Renal cortex interstitium (tissue), 11 donors: ENCODE measurements around the gene UCN. TPM values are rescaled to one million over a fixed set of nuclear protein-coding genes. Genes with fewer than 3 reads are reported as not detected.
"Not testable (repeated sequence)": the region's sequence is repeated elsewhere in the genome, so short reads cannot be mapped to it uniquely, and the experiment has no call there.

Source experiments
- DNase-seq, 11 donors: peaks; one replicate each; pipeline ENCODE4 v3.0.0-alpha.2; 2013; ENCODE audit warnings: low read depth in 9 of 11, low spot score in 4 of 11; ENCODE audit errors: extremely low read depth in 1 of 11
- polyA plus RNA-seq, 3 donors: library from polyadenylated mRNA; unstranded; fragments of 120-200 nt; gene quantifications; one replicate each; pipeline ENCODE4 v1.2.1, GENCODE V29; 2013; ENCODE audit not compliant: insufficient read length in 3 of 3

The UCN gene
- polyA plus RNA-seq, 3 donors, result 0.56 to 1.1 (median 0.82) TPM

DNA sequence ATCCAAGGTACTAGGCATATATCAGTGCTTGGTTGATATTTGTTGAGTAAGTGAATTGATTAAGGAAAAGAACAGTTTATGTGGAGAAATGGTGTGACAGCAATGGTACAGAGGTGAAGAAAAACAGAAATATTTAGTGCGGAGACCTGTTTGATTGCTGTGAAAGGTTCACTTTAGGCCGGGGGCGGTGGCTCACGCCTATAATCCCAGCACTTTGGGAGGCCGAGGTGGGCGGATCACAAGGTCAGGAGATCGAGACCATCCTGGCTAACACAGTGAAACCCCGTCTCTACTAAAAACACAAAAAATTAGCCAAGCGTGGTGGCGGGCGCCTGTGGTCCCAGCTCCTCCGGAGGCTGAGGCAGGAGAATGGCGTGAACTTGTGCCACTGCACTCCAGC, 39.9 kb downstream of the UCN start:
- not testable (repeated sequence) for DNase-seq

- DNase-seq, result no peak
Measured at GRCh38 chr2:27265536-27265870, 42.7 kb downstream of the UCN start.

DNA sequence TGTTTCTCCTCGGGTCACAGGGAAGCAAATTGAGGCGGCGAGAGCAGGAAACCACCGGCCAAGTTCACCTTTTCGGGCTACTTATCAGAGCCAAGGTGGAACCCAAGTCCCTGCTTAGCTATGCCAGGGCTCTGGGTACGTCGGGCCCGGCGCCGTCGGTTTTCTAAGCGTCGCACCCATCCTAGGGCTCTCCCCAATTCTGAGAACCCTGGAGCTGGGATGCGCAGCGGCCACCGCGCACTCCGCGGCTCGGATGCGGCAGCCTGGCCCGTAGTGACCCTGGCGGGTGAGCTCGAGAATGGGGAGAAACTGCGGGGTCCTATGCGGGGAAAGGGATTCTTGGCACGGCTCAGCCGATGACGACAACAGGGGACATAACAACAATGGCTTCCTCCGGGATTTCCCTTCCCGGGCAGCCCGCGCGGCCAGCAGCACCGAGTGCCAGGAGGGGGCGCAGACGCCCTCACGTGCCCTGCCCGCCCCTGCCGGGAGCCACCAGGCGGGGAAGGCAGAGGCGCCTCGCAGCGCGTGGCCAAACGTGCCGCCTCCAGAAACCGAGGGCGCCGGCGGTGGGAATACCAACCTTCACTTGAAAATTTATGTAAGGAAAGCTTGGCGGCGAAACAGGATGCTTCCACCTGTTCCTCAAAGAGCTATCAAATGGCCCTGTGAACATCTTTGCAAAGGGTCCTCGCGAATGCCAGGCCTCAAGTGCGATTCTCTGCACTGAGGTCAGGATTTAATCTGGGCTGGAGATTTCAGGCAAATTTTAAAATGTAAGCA, 43.3 kb downstream of the UCN start:
- peak in 5 of 11 donors; percentile 56 to 76 (median 65) for DNase-seq

DNA sequence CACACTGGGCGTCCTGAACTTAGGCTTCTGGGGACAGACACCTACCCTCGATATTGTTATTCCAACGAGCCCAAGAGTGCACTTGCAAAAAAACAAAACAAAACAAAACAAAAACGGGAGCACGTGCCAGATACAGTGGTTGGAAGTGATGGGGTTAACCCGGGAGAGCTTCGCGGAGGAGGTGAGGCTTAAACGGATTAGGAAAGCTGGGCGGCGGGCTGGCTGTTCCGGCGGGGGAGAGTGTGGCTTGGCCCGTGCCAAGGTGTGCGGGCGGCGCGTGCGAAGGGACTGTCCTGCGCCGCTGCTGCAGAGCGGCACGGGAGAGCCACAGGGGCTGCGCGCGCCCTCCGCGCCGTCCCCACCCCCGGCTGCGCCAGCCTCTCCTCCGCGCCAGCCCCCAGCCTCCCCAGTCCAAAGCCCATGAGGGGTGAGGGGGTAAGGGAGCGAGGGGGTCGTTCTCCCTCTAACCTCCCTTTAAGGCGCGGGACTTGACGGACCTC, 43.9 kb downstream of the UCN start:
- DNase-seq, result no peak

DNA sequence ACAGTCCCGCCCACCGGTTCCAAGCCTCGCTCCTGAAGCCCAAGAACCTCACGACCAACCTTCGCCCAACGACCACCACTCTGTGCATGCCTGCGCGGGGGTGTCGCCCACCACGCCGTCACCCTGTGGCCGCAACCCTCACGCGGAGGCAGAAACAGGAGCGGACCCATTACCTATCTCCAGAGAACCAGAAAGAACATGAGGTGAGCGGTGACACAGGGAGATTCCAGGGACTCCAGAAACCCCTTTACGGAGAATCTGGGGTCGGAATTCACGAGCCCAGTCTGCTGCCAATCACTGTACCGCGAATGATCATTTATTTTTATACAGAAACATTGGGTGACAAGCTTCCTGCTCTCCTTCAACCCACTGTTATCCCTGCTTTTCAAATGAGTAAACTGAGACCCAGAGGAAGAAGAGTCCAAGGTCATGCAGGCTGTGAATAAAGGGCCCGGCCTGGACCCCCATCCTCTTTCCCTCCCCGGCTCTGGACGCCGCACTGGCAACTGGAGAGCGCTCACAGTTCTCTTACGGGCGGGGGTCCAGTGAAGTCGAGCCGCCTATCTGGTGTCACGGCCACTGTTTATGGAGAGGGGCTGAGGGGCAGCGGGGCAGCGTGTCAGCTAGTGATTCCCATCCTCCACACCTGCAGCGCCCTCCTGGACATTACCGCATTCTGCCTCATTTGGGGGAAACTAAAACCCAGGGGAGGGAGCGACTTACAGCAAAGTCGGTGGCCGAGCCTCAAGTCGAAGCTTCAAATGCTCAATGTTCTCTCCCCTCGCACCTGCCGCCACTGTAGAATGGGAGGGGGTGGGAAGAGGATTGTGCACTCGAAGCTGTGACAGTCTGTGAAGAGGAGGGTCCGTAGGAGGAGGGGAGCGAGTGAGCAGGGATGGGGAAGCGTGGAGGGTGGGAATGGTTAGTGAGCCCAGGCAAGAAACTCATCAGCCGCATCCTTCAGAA, 44.7 kb downstream of the UCN start:
- no peak for DNase-seq

GRCh38 chr2:27262379-27263286, 45.6 kb downstream of the UCN start, which contains the start of gene SLC30A3:
SLC30A3 (minus strand) TSS chr2:27263047; CDS start chr2:27262906, 141 bp downstream.
- peak in 2 of 11 donors; percentile 34 to 58 for DNase-seq

DNA sequence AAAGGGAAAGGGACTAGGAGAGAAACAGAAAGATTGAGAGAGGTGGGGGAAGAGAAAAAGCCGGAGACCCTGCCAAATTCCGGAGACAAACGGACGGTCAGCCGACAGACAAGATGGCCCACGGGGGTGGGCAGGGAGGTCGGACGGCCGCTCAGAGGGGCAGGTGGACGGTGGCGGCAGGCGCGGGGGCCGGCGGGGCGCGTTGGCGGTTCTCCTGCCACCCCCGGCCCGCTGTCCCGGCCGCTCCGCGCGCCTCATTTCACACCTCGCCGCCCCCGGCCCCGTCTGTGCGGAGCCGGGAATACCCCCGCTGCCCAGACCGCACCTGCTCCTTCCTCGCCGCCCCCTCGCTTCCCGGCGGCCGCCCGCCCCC, 46.3 kb downstream of the UCN start:
- no peak for DNase-seq

DNA sequence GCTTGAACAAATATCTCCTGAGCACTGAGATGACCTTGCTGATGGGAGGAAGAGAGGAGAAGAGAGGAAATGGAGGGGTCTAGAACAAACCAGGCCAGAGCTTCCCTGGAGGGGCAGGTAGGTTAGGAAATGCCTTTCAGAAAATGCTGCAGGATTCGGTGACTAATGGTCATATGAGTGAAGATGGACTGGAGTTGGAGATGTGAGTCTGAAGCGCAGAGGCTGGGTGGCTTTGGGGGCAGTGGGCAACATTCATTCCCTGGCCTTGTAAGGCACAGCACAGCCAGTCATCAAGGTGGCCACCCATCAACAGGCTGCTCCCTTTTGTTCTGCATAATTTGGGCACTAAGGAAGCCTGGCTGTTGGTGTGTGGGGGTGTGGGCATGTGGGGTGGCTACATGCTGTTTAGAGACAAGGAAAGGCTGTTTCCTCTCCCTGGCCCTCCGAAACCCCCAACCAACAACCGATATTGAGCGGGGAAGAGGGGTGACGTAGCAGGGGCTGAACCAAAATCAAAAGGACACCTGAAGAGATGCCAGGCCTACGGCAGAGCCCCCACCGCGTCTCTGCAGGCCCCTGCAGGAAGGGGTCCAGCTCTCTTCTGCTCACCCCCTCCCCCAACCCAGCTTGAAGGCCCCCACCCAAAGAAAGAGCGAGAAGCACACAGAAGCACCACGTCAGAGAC, 46.9 kb downstream of the UCN start:
- DNase-seq, result no peak

DNA sequence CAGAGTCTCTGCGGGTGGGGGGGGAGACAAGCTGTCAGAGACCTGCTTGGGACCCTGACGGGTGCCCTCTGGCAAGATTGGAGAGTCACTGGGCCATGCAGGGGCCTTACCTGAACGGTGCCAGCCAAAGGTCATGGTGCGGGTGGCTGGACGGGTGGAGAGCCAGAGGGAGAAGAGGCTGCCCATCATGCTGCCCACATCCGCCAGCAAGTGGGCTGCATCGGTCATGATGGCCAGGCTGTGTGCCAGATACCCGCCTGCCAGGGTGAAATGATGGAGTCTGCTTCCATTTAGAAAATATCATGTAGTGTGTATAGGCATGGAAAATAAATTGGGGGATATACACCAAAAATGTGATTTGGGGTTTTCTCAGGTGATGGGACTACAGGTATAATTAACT, 50.2 kb downstream of the UCN start:
- DNase-seq, result no peak

Other genes with a start within 250 kb of the UCN start
- gene OST4, start 236.8 kb downstream of the UCN start, polyA plus RNA-seq, result 100 to 1,000 TPM; 234 to 273 (median 243) TPM
- gene EMILIN1, start 229.8 kb downstream of the UCN start, polyA plus RNA-seq, result 100 to 1,000 TPM in 1 of 3 donors, 10 to 100 TPM in 2; 53.5 to 130 (median 96.3) TPM
- 10 to 100 TPM; 42.9 to 58.5 (median 55.3) TPM for gene KHK, start 221.7 kb downstream of the UCN start, polyA plus RNA-seq
- gene CGREF1, start 189.3 kb downstream of the UCN start, polyA plus RNA-seq, result 1 to 10 TPM; 6.2 to 8.6 (median 7.4) TPM
- gene ABHD1, start 184.6 kb downstream of the UCN start, polyA plus RNA-seq, result 1 to 10 TPM; 1.3 to 1.9 (median 1.6) TPM
- 10 to 100 TPM; 42.0 to 55.0 (median 46.4) TPM for gene PREB, start 173.8 kb downstream of the UCN start, polyA plus RNA-seq
- gene PRR30, start 169.0 kb downstream of the UCN start, polyA plus RNA-seq, result not detected
- gene TCF23, start 159.4 kb downstream of the UCN start, polyA plus RNA-seq, result under 1 TPM; 0.51 to 0.78 (median 0.62) TPM
- gene ATRAID, start 96.4 kb downstream of the UCN start, polyA plus RNA-seq, result 100 to 1,000 TPM; 148 to 150 (median 148) TPM
- gene SLC5A6, start 96.2 kb downstream of the UCN start, polyA plus RNA-seq, result 10 to 100 TPM; 37.2 to 47.6 (median 42.0) TPM
- 10 to 100 TPM; 50.4 to 54.6 (median 54.1) TPM for gene CAD, start 91.1 kb downstream of the UCN start, polyA plus RNA-seq
- gene SLC30A3, start 45.4 kb downstream of the UCN start, polyA plus RNA-seq, result 1 to 10 TPM; 6.0 to 9.2 (median 7.6) TPM
- gene DNAJC5G, start 33.0 kb downstream of the UCN start, polyA plus RNA-seq, result 1 to 10 TPM in 2 of 3 donors, under 1 TPM in 1; 0.59 to 1.7 (median 1.4) TPM
- 1 to 10 TPM; 5.3 to 7.7 (median 5.7) TPM for gene TRIM54, start 26.0 kb downstream of the UCN start, polyA plus RNA-seq
- gene MPV17, start 14.7 kb upstream of the UCN start, polyA plus RNA-seq, result 10 to 100 TPM; 74.0 to 90.5 (median 81.4) TPM
- 10 to 100 TPM; 68.4 to 72.3 (median 71.3) TPM for gene GTF3C2, start 48.3 kb upstream of the UCN start, polyA plus RNA-seq
- gene EIF2B4, start 61.9 kb upstream of the UCN start, polyA plus RNA-seq, result 10 to 100 TPM; 49.7 to 56.0 (median 52.3) TPM
- 100 to 1,000 TPM; 101 to 110 (median 101) TPM for gene SNX17, start 62.2 kb upstream of the UCN start, polyA plus RNA-seq
- gene ZNF513, start 72.3 kb upstream of the UCN start, polyA plus RNA-seq, result 10 to 100 TPM; 14.9 to 22.5 (median 21.0) TPM
- gene PPM1G, start 101.1 kb upstream of the UCN start, polyA plus RNA-seq, result 100 to 1,000 TPM in 1 of 3 donors, 10 to 100 TPM in 2; 84.3 to 105 (median 95.1) TPM
- 100 to 1,000 TPM; 122 to 134 (median 123) TPM for gene NRBP1, start 120.2 kb upstream of the UCN start, polyA plus RNA-seq
- 10 to 100 TPM in 1 of 3 donors, 1 to 10 TPM in 2; 5.1 to 10.8 (median 8.6) TPM for gene KRTCAP3, start 133.9 kb upstream of the UCN start, polyA plus RNA-seq
- gene IFT172, start 181.3 kb upstream of the UCN start, polyA plus RNA-seq, result 10 to 100 TPM; 44.4 to 66.7 (median 46.0) TPM
- 1 to 10 TPM; 6.4 to 8.1 (median 7.0) TPM for gene FNDC4, start 186.8 kb upstream of the UCN start, polyA plus RNA-seq
- gene GCKR, start 188.4 kb upstream of the UCN start, polyA plus RNA-seq, result under 1 TPM in 2 of 3 donors, not detected in 1; 0.20 to 0.38 TPM